GM19328 (cell line): ENCODE data around the gene OR13C9.
"Not testable (repeated sequence)": the region's sequence is repeated elsewhere in the genome, so short reads cannot be mapped to it uniquely, and the experiment has no call there.

ENCODE experiments used
- ATAC-seq: cut with Tn5 transposase; IDR thresholded peaks from one replicate; pipeline ENCODE4 v1.9.1; 2021; ENCODE audit warnings: mild to moderate bottlenecking, moderate library complexity; ENCODE audit not compliant: unreplicated experiment

Gene OR13C9

GRCh38 chr9:104618104-104618503, at the start of gene OR13C9:
Gene OR13C9 (minus strand): TSS chr9:104618204. CDS start chr9:104618204, 0 bp downstream.
- ATAC-seq: no peak

- no peak for ATAC-seq
These were observed 40.6 kb upstream of the OR13C9 start for GRCh38 chr9:104658496-104659195.

- no peak for ATAC-seq
These were observed 17.5 kb upstream of the OR13C9 start for GRCh38 chr9:104635456-104635855.

- ATAC-seq: no peak
These were observed 16.0 kb upstream of the OR13C9 start for GRCh38 chr9:104633976-104634520.

- ATAC-seq: not testable (repeated sequence)
These were observed 8.0 kb upstream of the OR13C9 start for GRCh38 chr9:104625964-104626363.

- no peak for ATAC-seq
These were observed 586 bp downstream of the OR13C9 start for GRCh38 chr9:104617418-104617817.

- no peak for ATAC-seq
These were observed 6.8 kb downstream of the OR13C9 start for GRCh38 chr9:104611213-104611612.

GRCh38 chr9:104608336-104608735, 9.7 kb downstream of the OR13C9 start:
- ATAC-seq: no peak

GRCh38 chr9:104606152-104606551, 11.9 kb downstream of the OR13C9 start:
- ATAC-seq: no peak

- not testable (repeated sequence) for ATAC-seq
These were observed 12.5 kb downstream of the OR13C9 start, which contains the start of gene OR13C2 for GRCh38 chr9:104605527-104605926. Gene OR13C2 (minus strand): TSS chr9:104605627. CDS start chr9:104605627, 0 bp downstream.

GRCh38 chr9:104604801-104605200, 13.2 kb downstream of the OR13C9 start:
- ATAC-seq: no peak

GRCh38 chr9:104599313-104599712, 18.7 kb downstream of the OR13C9 start, which contains the start of gene OR13C5:
Gene OR13C5 (minus strand): TSS chr9:104599413. CDS start chr9:104599413, 0 bp downstream.
- not testable (repeated sequence) for ATAC-seq

- not testable (repeated sequence) for ATAC-seq
These were observed 19.3 kb downstream of the OR13C9 start for GRCh38 chr9:104598749-104599148.

- ATAC-seq: no peak
These were observed 28.4 kb downstream of the OR13C9 start for GRCh38 chr9:104589626-104590025.

- no peak for ATAC-seq
These were observed 31.4 kb downstream of the OR13C9 start for GRCh38 chr9:104586496-104587180.

GRCh38 chr9:104580562-104580961, 37.4 kb downstream of the OR13C9 start:
- no peak for ATAC-seq

- ATAC-seq: no peak
These were observed 40.7 kb downstream of the OR13C9 start for GRCh38 chr9:104577263-104577662.

GRCh38 chr9:104575456-104575855, 42.5 kb downstream of the OR13C9 start:
- no peak for ATAC-seq

- no peak for ATAC-seq
These were observed 45.4 kb downstream of the OR13C9 start for GRCh38 chr9:104572612-104573011.

- ATAC-seq: no peak
These were observed 49.1 kb downstream of the OR13C9 start, which contains the start of gene OR13C8 for GRCh38 chr9:104568868-104569267. Gene OR13C8 (plus strand): TSS chr9:104569168. CDS start chr9:104569168, 0 bp downstream.
